Measurements from ENCODE around the gene PRR36. TPM values are rescaled to one million over a fixed set of nuclear protein-coding genes. Genes with fewer than 3 reads are reported as not detected.

PRR36 gene
- total RNA-seq, 1 experiment from 2014 or later, result 0.03 TPM

GRCh38 chr19:7914598-7915045 is 40.4 kb upstream of the PRR36 start, which contains the start of gene TGFBR3L:
TGFBR3L (plus strand) TSS chr19:7914830.
- in situ Hi-C loops (cut with HindIII; ENCODE audit: low sequenced_read_pairs), result no loop called here
- no peak for DNase-seq (ENCODE audit: low spot score)

- DNase-seq (ENCODE audit: low spot score), result no peak
- in situ Hi-C loops (cut with HindIII; ENCODE audit: low sequenced_read_pairs), result no loop called here
Measured at GRCh38 chr19:7914099-7914498, 39.9 kb upstream of the PRR36 start.

- in situ Hi-C loops (cut with HindIII; ENCODE audit: low sequenced_read_pairs), result no loop called here
- no peak for DNase-seq (ENCODE audit: low spot score)
Measured at GRCh38 chr19:7913652-7914051, 39.5 kb upstream of the PRR36 start.

GRCh38 chr19:7912697-7913564 is 38.7 kb upstream of the PRR36 start:
- in situ Hi-C loops (cut with HindIII; ENCODE audit: low sequenced_read_pairs), result no loop called here
- no peak for DNase-seq (ENCODE audit: low spot score)

- in situ Hi-C loops (cut with HindIII; ENCODE audit: low sequenced_read_pairs), result no loop called here
- no peak for DNase-seq (ENCODE audit: low spot score)
Measured at GRCh38 chr19:7912144-7912696, 38.0 kb upstream of the PRR36 start.

GRCh38 chr19:7911508-7912143 is 37.4 kb upstream of the PRR36 start:
- in situ Hi-C loops (cut with HindIII; ENCODE audit: low sequenced_read_pairs), result no loop called here
- DNase-seq (ENCODE audit: low spot score), result no peak

- DNase-seq (ENCODE audit: low spot score), result peak; percentile 51
- in situ Hi-C loops (cut with HindIII; ENCODE audit: low sequenced_read_pairs), result no loop called here
Measured at GRCh38 chr19:7910321-7911161, 36.4 kb upstream of the PRR36 start.

- in situ Hi-C loops (cut with HindIII; ENCODE audit: low sequenced_read_pairs), result no loop called here
- no peak for DNase-seq (ENCODE audit: low spot score)
Measured at GRCh38 chr19:7909471-7910067, 35.4 kb upstream of the PRR36 start.

GRCh38 chr19:7908742-7909461 is 34.7 kb upstream of the PRR36 start:
- peak; percentile 50 for DNase-seq (ENCODE audit: low spot score)
- in situ Hi-C loops (cut with HindIII; ENCODE audit: low sequenced_read_pairs), result no loop called here

GRCh38 chr19:7908078-7908699 is 34.0 kb upstream of the PRR36 start:
- DNase-seq (ENCODE audit: low spot score), result no peak
- in situ Hi-C loops (cut with HindIII; ENCODE audit: low sequenced_read_pairs), result no loop called here

GRCh38 chr19:7907544-7907943 is 33.4 kb upstream of the PRR36 start:
- in situ Hi-C loops (cut with HindIII; ENCODE audit: low sequenced_read_pairs), result no loop called here
- no peak for DNase-seq (ENCODE audit: low spot score)

GRCh38 chr19:7907122-7907521 is 32.9 kb upstream of the PRR36 start:
- in situ Hi-C loops (cut with HindIII; ENCODE audit: low sequenced_read_pairs), result no loop called here
- no peak for DNase-seq (ENCODE audit: low spot score)

- in situ Hi-C loops (cut with HindIII; ENCODE audit: low sequenced_read_pairs), result no loop called here
- no peak for DNase-seq (ENCODE audit: low spot score)
Measured at GRCh38 chr19:7905859-7906258, 31.7 kb upstream of the PRR36 start.

- in situ Hi-C loops (cut with HindIII; ENCODE audit: low sequenced_read_pairs), result no loop called here
- no peak for DNase-seq (ENCODE audit: low spot score)
Measured at GRCh38 chr19:7905268-7905667, 31.1 kb upstream of the PRR36 start.

GRCh38 chr19:7904074-7905020 is 30.2 kb upstream of the PRR36 start:
- no peak for DNase-seq (ENCODE audit: low spot score)
- in situ Hi-C loops (cut with HindIII; ENCODE audit: low sequenced_read_pairs), result no loop called here

- in situ Hi-C loops (cut with HindIII; ENCODE audit: low sequenced_read_pairs), result no loop called here
- peak; percentile 98 for DNase-seq (ENCODE audit: low spot score)
Measured at GRCh38 chr19:7903244-7904073, 29.3 kb upstream of the PRR36 start, which contains the start of gene MAP2K7. MAP2K7 (plus strand) TSS chr19:7903877; CDS start chr19:7903945, 68 bp downstream.

All from G401 (cell line).